ENCODE data around the gene RASA1. TPM values are rescaled to one million over a fixed set of nuclear protein-coding genes. Genes with fewer than 3 reads are reported as not detected.

Gene RASA1
- polyA plus RNA-seq, 3 donors = 2.1 to 20.1 (median 4.0) TPM

GRCh38 chr5:87437724-87438123, 170.0 kb downstream of the RASA1 start:
- Histone ChIP-seq H3K79me2 (ENCODE audit: insufficient read depth, low read length) (no peaks in the 10 kb centered on the region), H3K27me3 (ENCODE audit: control insufficient read depth in 2 of 2, insufficient read depth in 2 of 2, low read length in 2 of 2) (no peaks in the 10 kb centered on the region), H3K9me3 (replicated peaks in 1 of 2; ENCODE audit: control insufficient read depth in 1 of 2, insufficient read depth in 1 of 2, low read length in 2 of 2) (no peaks in the 10 kb centered on the region), H3K27ac (ENCODE audit: low read depth in 1 of 2, low read length in 2 of 2) (no peak overlapping the region), H3K4me3 (replicated peaks in 1 of 3; ENCODE audit: low read depth in 2 of 3, low read length in 3 of 3) (no peak overlapping the region), H4K20me1 (ENCODE audit: insufficient read depth, low read length) (no peaks in the 10 kb centered on the region), H3K36me3 (replicated peaks in 1 of 2; ENCODE audit: control insufficient read depth in 1 of 2, insufficient read depth in 2 of 2, low read length in 2 of 2) (no peaks in the 10 kb centered on the region), H3K9ac (ENCODE audit: insufficient read depth, low read length, poor library complexity, severe bottlenecking) (no peak overlapping the region), H3K4me1 (ENCODE audit: control insufficient read depth in 1 of 2, insufficient read depth in 2 of 2, low read length in 2 of 2) (no peaks in the 10 kb centered on the region), H3K4me2 (replicated peaks; ENCODE audit: extremely low read depth, low read length, poor library complexity, severe bottlenecking) (no peak overlapping the region), H2AFZ (ENCODE audit: insufficient read depth, low read depth, low read length, poor library complexity, severe bottlenecking) (no peak overlapping the region)
- TF ChIP-seq CTCF (IDR thresholded peaks at IDR 0.05) = no peak
- no peak overlapping the region for H3K27ac Mint-ChIP-seq
- no peaks in the 10 kb centered on the region for H3K36me3 Mint-ChIP-seq
- no peak overlapping the region for H3K4me3 Mint-ChIP-seq
- intact Hi-C loops (cut with micrococcal nuclease) = no loop called here
- peaks cover 0 to 10% (median 3%) of the 10 kb centered on the region in 7 donors for H3K9me3 Mint-ChIP-seq
- DNase-seq = no peak
- no CpG with 5 or more reads among the region's 1 CpG for WGBS (ENCODE audit: insufficient coverage)
- H3K4me1 Mint-ChIP-seq = no peaks in the 10 kb centered on the region
- H3K27me3 Mint-ChIP-seq (ENCODE audit: low read depth in 3 of 3) = peaks cover 0 to 3% (median 1%) of the 10 kb centered on the region in 3 donors

- Histone ChIP-seq H3K9me3 (replicated peaks in 1 of 2; ENCODE audit: control insufficient read depth in 1 of 2, insufficient read depth in 1 of 2, low read length in 2 of 2) (no peaks in the 10 kb centered on the region), H3K27me3 (ENCODE audit: control insufficient read depth in 2 of 2, insufficient read depth in 2 of 2, low read length in 2 of 2) (no peaks in the 10 kb centered on the region), H4K20me1 (ENCODE audit: insufficient read depth, low read length) (no peaks in the 10 kb centered on the region), H3K36me3 (replicated peaks in 1 of 2; ENCODE audit: control insufficient read depth in 1 of 2, insufficient read depth in 2 of 2, low read length in 2 of 2) (no peaks in the 10 kb centered on the region), H3K4me1 (ENCODE audit: control insufficient read depth in 1 of 2, insufficient read depth in 2 of 2, low read length in 2 of 2) (no peaks in the 10 kb centered on the region), H2AFZ (ENCODE audit: insufficient read depth, low read depth, low read length, poor library complexity, severe bottlenecking) (no peak overlapping the region), H3K4me3 (replicated peaks in 1 of 3; ENCODE audit: low read depth in 2 of 3, low read length in 3 of 3) (no peak overlapping the region), H3K4me2 (replicated peaks; ENCODE audit: extremely low read depth, low read length, poor library complexity, severe bottlenecking) (no peak overlapping the region), H3K9ac (ENCODE audit: insufficient read depth, low read length, poor library complexity, severe bottlenecking) (no peak overlapping the region), H3K79me2 (ENCODE audit: insufficient read depth, low read length) (no peaks in the 10 kb centered on the region), H3K27ac (ENCODE audit: low read depth in 1 of 2, low read length in 2 of 2) (no peak overlapping the region)
- no peak for TF ChIP-seq CTCF (IDR thresholded peaks at IDR 0.05)
- no CpG with 5 or more reads among the region's 2 CpGs for WGBS (ENCODE audit: insufficient coverage)
- Mint-ChIP-seq H3K9me3 (peaks cover 0 to 11% (median 3%) of the 10 kb centered on the region in 7 donors), H3K4me1 (no peaks in the 10 kb centered on the region), H3K27ac (no peak overlapping the region), H3K27me3 (ENCODE audit: low read depth in 3 of 3) (peaks cover 0 to 4% (median 1%) of the 10 kb centered on the region in 3 donors), H3K4me3 (no peak overlapping the region), H3K36me3 (no peaks in the 10 kb centered on the region)
- DNase-seq = no peak
- intact Hi-C loops (cut with micrococcal nuclease) = no loop called here
Measured at GRCh38 chr5:87438231-87438630, 170.5 kb downstream of the RASA1 start.

Small RNA genes lying within 50 kb of the gene (small RNA-seq; reads per million reads assigned to genes)
- gene RN7SL629P (ENCODE audit: insufficient read length, low read depth) (not detected), gene RNU6-606P (ENCODE audit: insufficient read length, low read depth) (not detected), gene RNU6-727P (ENCODE audit: insufficient read length, low read depth) (not detected)

Other genes with a start within 250 kb of the RASA1 start
- 10 to 100 TPM; 60.3 to 64.0 (median 62.1) TPM for gene CCNH, start 145.0 kb downstream of the RASA1 start, polyA plus RNA-seq